ENCODE results near the gene CYYR1. TPM values are rescaled to one million over a fixed set of nuclear protein-coding genes. Genes with fewer than 3 reads are reported as not detected.

CYYR1 gene
- total RNA-seq, 1 experiment from 2014 or later = 0.12 TPM

DNA sequence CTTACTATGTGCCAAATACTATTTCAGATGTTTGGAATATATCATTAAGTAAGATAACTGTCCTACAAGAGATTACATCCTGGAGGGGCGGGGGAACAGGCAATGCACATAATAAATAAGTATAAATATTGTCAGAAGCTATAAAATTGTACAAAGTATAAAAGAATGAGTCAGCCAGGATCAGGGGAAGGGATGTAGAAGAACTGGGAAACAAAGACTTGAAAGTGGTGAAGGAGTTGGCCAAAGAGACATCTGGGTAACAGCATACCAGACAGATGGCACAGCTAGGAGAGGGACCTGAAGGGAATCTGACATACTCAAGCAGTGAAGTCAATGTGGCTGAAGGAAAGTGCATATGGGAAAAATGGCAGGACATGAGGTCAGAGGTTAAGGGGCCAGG is 53.9 kb downstream of the CYYR1 start:
- no peak for DNase-seq (ENCODE audit: low read depth, low spot score)
- Histone ChIP-seq H3K4me3 (replicated peaks in 1 of 2; ENCODE audit: low read depth in 1 of 2, low read length in 2 of 2) (no peak overlapping the region), H3K27ac (ENCODE audit: low read depth, low read length) (no peak overlapping the region), H3K4me2 (ENCODE audit: low read length) (no peak overlapping the region), H3K4me1 (ENCODE audit: control insufficient read depth in 1 of 2, insufficient read depth in 2 of 2, low read length in 2 of 2) (no peaks in the 10 kb centered on the region), H3K79me2 (ENCODE audit: insufficient read depth, low read length) (no peaks in the 10 kb centered on the region), H2AFZ (ENCODE audit: low read depth, low read length, poor library complexity, severe bottlenecking) (no peak overlapping the region), H4K20me1 (ENCODE audit: insufficient read depth) (no peaks in the 10 kb centered on the region), H3K9me3 (ENCODE audit: control insufficient read depth in 1 of 2, insufficient read depth in 1 of 2, low read depth in 1 of 2, low read length in 2 of 2) (no peaks in the 10 kb centered on the region; a peak in 1 of 4 replicates), H3K9me2 (ENCODE audit: insufficient read depth) (no peaks in the 10 kb centered on the region), H3K27me3 (ENCODE audit: insufficient read depth, low read length) (no peaks in the 10 kb centered on the region), H3K36me3 (ENCODE audit: control insufficient read depth in 1 of 2, insufficient read depth in 2 of 2, low read length in 2 of 2) (no peaks in the 10 kb centered on the region), H3K9ac (ENCODE audit: low read length) (no peak overlapping the region)
- TF ChIP-seq EGR1 (IDR thresholded peaks at IDR 0.05; ENCODE audit: low read depth) (no peak), POLR2A (IDR thresholded peaks at IDR 0.05; ENCODE audit: borderline replicate concordance, extremely low read depth, insufficient read depth, insufficient read length) (no peak), MAX (IDR thresholded peaks at IDR 0.05) (no peak), ZNF274 (IDR thresholded peaks at IDR 0.05; ENCODE audit: low read depth, low read length) (no peak), CBX3 (IDR thresholded peaks at IDR 0.05; ENCODE audit: low read depth) (no peak), POLR2AphosphoS5 (IDR thresholded peaks at IDR 0.05; ENCODE audit: low read depth, low read length) (no peak), FOSL1 (IDR thresholded peaks at IDR 0.05; ENCODE audit: low read depth) (no peak), ELF1 (IDR thresholded peaks at IDR 0.05; ENCODE audit: borderline replicate concordance, low read depth) (no peak), EZH2phosphoT487 (IDR thresholded peaks at IDR 0.05; ENCODE audit: borderline replicate concordance) (no peak), ATF3 (IDR thresholded peaks at IDR 0.05) (no peak), SRF (IDR thresholded peaks at IDR 0.05; ENCODE audit: low read depth) (no peak), TCF7L2 (IDR thresholded peaks at IDR 0.05; ENCODE audit: borderline replicate concordance, extremely low read depth, insufficient read depth, insufficient read length) (no peak), RAD21 (IDR thresholded peaks at IDR 0.05; ENCODE audit: low read depth) (no peak), SP1 (IDR thresholded peaks at IDR 0.05; ENCODE audit: low read depth) (no peak)
- ATAC-seq = no peak
- intact Hi-C loops (cut with micrococcal nuclease) = no loop called here
- RAD21 ChIA-PET (ENCODE audit: low non-redundant PET in 1 of 2, low total read pairs in 2 of 2, uncharacterized antibody in 2 of 2, unreplicated experiment in 2 of 2) = no interaction called here
- POLR2A ChIA-PET = no interaction called here
- BruUV-seq (replicated peaks) = no TSS peak
- CTCF ChIA-PET = no interaction called here
